Endothelial cell of umbilical vein (primary cell): Measurements from ENCODE around the gene USP7. TPM values are rescaled to one million over a fixed set of nuclear protein-coding genes. Genes with fewer than 3 reads are reported as not detected.

Experiments used
- BruUV-seq: library from RNA; stranded (reverse); fragments of 400-500 nt; replicated peaks from 2 replicates; lab custom pipeline; 2021; lab: Mats Ljungman, UMichigan
- CTCF ChIA-PET: fragments of 300-600, 350-600 bp; sonication (Branson Sonifier 250); formaldehyde crosslinking; loops from one replicate; lab custom pipeline; 2021; ENCODE audit warnings: antibody characterized with exemption, inconsistent platforms; lab: Charles Lee
- POLR2A ChIA-PET: fragments of 300-600, 350-600 bp; sonication (Branson Sonifier 250); formaldehyde crosslinking; loops from one replicate; lab custom pipeline; 2021; ENCODE audit warnings: antibody characterized with exemption, inconsistent platforms; lab: Charles Lee
- DNase-seq: peaks from one replicate; pipeline ENCODE4 v3.0.0-alpha.2; 2011; ENCODE audit warnings: low read depth, low spot score
- FAIRE-seq: peaks from 2 replicates; lab custom pipeline; 2011; peaks lifted over from hg19 to GRCh38; lab: Jason Lieb, UNC
- H2AFZ ChIP-seq: 2 replicates; pipeline ENCODE4 v1.6.0; 2012; ENCODE audit warnings: low read depth, low read length, control low read depth, inconsistent platforms
- H3K27ac ChIP-seq: 2 replicates; pipeline ENCODE4 v1.5.1; 2011; ENCODE audit warnings: low read depth, mild to moderate bottlenecking, control low read depth, low read length, moderate library complexity; ENCODE audit not compliant: insufficient read depth
- H3K27me3 ChIP-seq, 2 experiments: 2 replicates each; pipeline versions ENCODE4 v1.6.0 to v1.6.1; 2011; ENCODE audit warnings: low read length in 2 of 2, mixed read lengths in 1 of 2; ENCODE audit not compliant: control insufficient read depth in 2 of 2, insufficient read depth in 2 of 2
- H3K36me3 ChIP-seq, 2 experiments: 2 replicates in 1 of 2; 3 replicates in 1 of 2; pipeline ENCODE4 v1.5.1; 2011; ENCODE audit warnings: low read length in 2 of 2, mild to moderate bottlenecking in 1 of 2, moderate library complexity in 1 of 2; ENCODE audit not compliant: control insufficient read depth in 2 of 2, insufficient read depth in 2 of 2; ENCODE audit errors: extremely low read depth in 1 of 2
- H3K4me1 ChIP-seq: 3 replicates; pipeline ENCODE4 v1.5.1; 2011; ENCODE audit warnings: mild to moderate bottlenecking, low read length; ENCODE audit not compliant: control insufficient read depth, insufficient read depth; ENCODE audit errors: extremely low read depth
- H3K4me2 ChIP-seq: 2 replicates; pipeline ENCODE4 v1.6.1; 2011; ENCODE audit warnings: low read length, control low read depth, mixed read lengths; ENCODE audit not compliant: insufficient read depth
- H3K4me3 ChIP-seq, 3 experiments: fragments of 200-600 bp in 1 of 3; sonication (generic), shearing (Covaris generic) in 1 of 3; replicated peaks in 1 of 3; 2 replicates each; pipeline ENCODE4 v1.5.1; 2011 to 2016; ENCODE audit warnings: control low read depth in 3 of 3, low read length in 3 of 3, mild to moderate bottlenecking in 2 of 3, inconsistent platforms in 1 of 3, low read depth in 1 of 3, moderate library complexity in 1 of 3; ENCODE audit not compliant: insufficient read depth in 1 of 3
- H3K79me2 ChIP-seq: 2 replicates; pipeline ENCODE4 v1.6.0; 2012; ENCODE audit warnings: low read length, inconsistent platforms; ENCODE audit not compliant: control insufficient read depth, insufficient read depth
- H3K9ac ChIP-seq: replicated peaks from 2 replicates; pipeline ENCODE3; 2011; ENCODE audit warnings: low read length, control low read depth; ENCODE audit not compliant: insufficient read depth; ENCODE audit errors: extremely low read depth
- H3K9me1 ChIP-seq: replicated peaks from 3 replicates; pipeline ENCODE4 v1.6.0; 2011; ENCODE audit warnings: mild to moderate bottlenecking, low read length; ENCODE audit not compliant: control insufficient read depth, insufficient read depth; ENCODE audit errors: extremely low read depth
- H3K9me3 ChIP-seq: replicated peaks from 2 replicates; pipeline ENCODE4 v1.5.1; 2012; ENCODE audit warnings: low read length, inconsistent platforms; ENCODE audit not compliant: control insufficient read depth, insufficient read depth
- H4K20me1 ChIP-seq: replicated peaks from 2 replicates; pipeline ENCODE3; 2011; ENCODE audit warnings: mild to moderate bottlenecking, low read length; ENCODE audit not compliant: control insufficient read depth, insufficient read depth; ENCODE audit errors: extremely low read depth
- EZH2 ChIP-seq: IDR thresholded peaks from 2 replicates; pipeline ENCODE4 v1.6.1; 2012; ENCODE audit warnings: borderline replicate concordance, low read depth, mild to moderate bottlenecking, moderate library complexity, low read length, inconsistent platforms; ENCODE audit not compliant: severe bottlenecking
- JUN ChIP-seq: IDR thresholded peaks from 2 replicates; pipeline ENCODE4 v1.6.1; 2011; ENCODE audit warnings: borderline replicate concordance, low read depth; ENCODE audit not compliant: insufficient read length, insufficient read depth
- MYC ChIP-seq: IDR thresholded peaks from one replicate; pipeline ENCODE4 v1.6.1; 2011; ENCODE audit warnings: mild to moderate bottlenecking, low read depth, low read length
- POLR2A ChIP-seq: IDR thresholded peaks from 2 replicates; pipeline ENCODE4 v1.6.1; 2012; ENCODE audit warnings: low read depth, mild to moderate bottlenecking, control low read depth, low read length
- dilution Hi-C: fragments of 300-500 bp; cut with MboI; formaldehyde crosslinking; loops from one replicate; pipeline ENCODE4 v1.15.0; 2019; ENCODE audit warnings: low sequenced_read_pairs; ENCODE audit not compliant: extremely low pct_ligation_motif_present
- intact Hi-C: fragments of 100-400 bp; cut with micrococcal nuclease; formaldehyde crosslinking; loops from one replicate; pipeline ENCODE4 v1.10.0; 2022
- polyA plus RNA-seq, 4 experiments: library from polyadenylated mRNA; depleted of rRNA in 3 of 4; stranded (reverse) in 3 of 4; unstranded in 1 of 4; fragments of >200 nt; gene quantifications; 2 replicates each; pipeline versions ENCODE4 v1.2.1 to v1.2.3, GENCODE V29; 2011 to 2012; ENCODE audit warnings: missing spikeins in 1 of 4
- total RNA-seq: library from RNA; stranded (reverse); gene quantifications from 2 replicates; pipeline ENCODE4 v1.2.3, GENCODE V29; 2021
- TF ChIP-seq, protein P1 (sequence below): IDR thresholded peaks from 2 replicates; pipeline ENCODE4 v1.6.1; 2011; ENCODE audit not compliant: insufficient read depth, insufficient read length
- TF ChIP-seq, protein P2 (sequence below), 2 donors: IDR thresholded peaks; 1 replicate in 1 of 2; 2 replicates in 1 of 2; pipeline ENCODE4 v1.5.1; 2011; ENCODE audit warnings: low read length in 2 of 2, mild to moderate bottlenecking in 2 of 2, moderate library complexity in 2 of 2, control low read depth in 1 of 2, inconsistent platforms in 1 of 2, low read depth in 1 of 2; ENCODE audit not compliant: insufficient read depth in 1 of 2; ENCODE audit errors: extremely low read depth in 1 of 2

USP7 gene
- total and polyA plus RNA-seq, 2 donors (not counting 3 experiments of a cell fraction or from before 2014, with no cell fraction given), result 17.7 to 130 TPM

DNA sequence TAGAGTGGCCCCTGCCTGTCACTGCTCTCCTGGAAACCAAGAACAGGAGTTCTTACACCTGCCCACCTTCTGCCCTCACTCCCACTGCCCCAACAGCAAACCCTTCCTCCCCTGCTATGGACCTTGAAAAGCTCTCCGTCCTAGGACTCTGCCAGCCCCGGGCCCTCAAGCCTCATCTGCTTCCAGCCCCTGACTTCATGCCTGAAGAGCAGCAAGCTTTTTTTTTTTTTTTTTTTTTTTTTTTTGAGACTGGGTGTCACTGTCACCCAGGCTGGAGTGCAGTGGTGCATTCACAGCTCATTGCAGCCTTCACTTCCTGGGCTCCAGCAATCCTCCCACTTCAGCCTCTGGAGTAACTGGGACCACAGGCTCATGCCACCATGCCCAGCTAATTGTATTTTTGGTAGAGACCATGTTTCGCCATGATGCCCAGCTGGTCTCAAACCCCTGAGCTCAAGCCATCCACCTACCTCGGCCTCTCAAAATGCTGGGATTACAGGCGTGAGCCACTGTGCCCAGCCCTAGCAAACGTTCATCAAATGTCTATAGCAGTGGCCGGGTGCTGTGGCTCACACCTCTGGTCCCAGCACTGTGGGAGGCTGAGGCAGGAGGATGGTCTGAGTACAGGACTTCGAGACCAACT is 111.8 kb downstream of the USP7 start:
- ChIA-PET POLR2A (interaction anchor here (1.6 kb wide), 1 partner anchor 17 kb away, joined by 7 read pairs; the partner anchor contains the start of gene CARHSP1), CTCF (interaction anchor here (0.6 to 2.7 kb wide), 5 partner anchors 22 to 41 kb away, joined by 3 to 8 read pairs (median 3); no protein-coding TSS in a partner anchor)
- Histone ChIP-seq H3K9me3 (no peaks in the 10 kb centered on the region), H2AFZ (no peak overlapping the region), H3K36me3 (peaks cover 5 to 35% of the 10 kb centered on the region in 2 experiments), H3K27me3 (no peaks in the 10 kb centered on the region), H3K4me3 (no peak overlapping the region), H3K9me1 (no peaks in the 10 kb centered on the region), H3K4me2 (no peak overlapping the region), H3K79me2 (no peaks in the 10 kb centered on the region), H3K4me1 (peaks cover 30% of the 10 kb centered on the region), H3K9ac (no peak overlapping the region), H3K27ac (no peak overlapping the region), H4K20me1 (no peaks in the 10 kb centered on the region)
- no TSS peak for BruUV-seq
- no peak for TF ChIP-seq POLR2A
- no peak for TF ChIP-seq MYC
- TF ChIP-seq JUN, result no peak
- TF ChIP-seq, protein P1, sequence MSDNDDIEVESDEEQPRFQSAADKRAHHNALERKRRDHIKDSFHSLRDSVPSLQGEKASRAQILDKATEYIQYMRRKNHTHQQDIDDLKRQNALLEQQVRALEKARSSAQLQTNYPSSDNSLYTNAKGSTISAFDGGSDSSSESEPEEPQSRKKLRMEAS, result no peak
- TF ChIP-seq, protein P2, sequence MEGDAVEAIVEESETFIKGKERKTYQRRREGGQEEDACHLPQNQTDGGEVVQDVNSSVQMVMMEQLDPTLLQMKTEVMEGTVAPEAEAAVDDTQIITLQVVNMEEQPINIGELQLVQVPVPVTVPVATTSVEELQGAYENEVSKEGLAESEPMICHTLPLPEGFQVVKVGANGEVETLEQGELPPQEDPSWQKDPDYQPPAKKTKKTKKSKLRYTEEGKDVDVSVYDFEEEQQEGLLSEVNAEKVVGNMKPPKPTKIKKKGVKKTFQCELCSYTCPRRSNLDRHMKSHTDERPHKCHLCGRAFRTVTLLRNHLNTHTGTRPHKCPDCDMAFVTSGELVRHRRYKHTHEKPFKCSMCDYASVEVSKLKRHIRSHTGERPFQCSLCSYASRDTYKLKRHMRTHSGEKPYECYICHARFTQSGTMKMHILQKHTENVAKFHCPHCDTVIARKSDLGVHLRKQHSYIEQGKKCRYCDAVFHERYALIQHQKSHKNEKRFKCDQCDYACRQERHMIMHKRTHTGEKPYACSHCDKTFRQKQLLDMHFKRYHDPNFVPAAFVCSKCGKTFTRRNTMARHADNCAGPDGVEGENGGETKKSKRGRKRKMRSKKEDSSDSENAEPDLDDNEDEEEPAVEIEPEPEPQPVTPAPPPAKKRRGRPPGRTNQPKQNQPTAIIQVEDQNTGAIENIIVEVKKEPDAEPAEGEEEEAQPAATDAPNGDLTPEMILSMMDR (IDR thresholded peaks at IDR 0.05; ENCODE audit: extremely low read depth in 1 of 2, insufficient read depth in 1 of 2, low read depth in 1 of 2, low read length in 2 of 2), result no peak
- no peak for TF ChIP-seq EZH2
- intact Hi-C loops, result no loop called here
- no peak for FAIRE-seq
- dilution Hi-C loops, result no loop called here
- no peak for DNase-seq
